Transverse colon (tissue), 4 donors: ENCODE measurements around the gene HYI. TPM values are rescaled to one million over a fixed set of nuclear protein-coding genes. Genes with fewer than 3 reads are reported as not detected.

Source experiments
- DNase-seq: peaks from one replicate; pipeline ENCODE4 v3.0.0-alpha.2; 2019
- H3K27ac ChIP-seq, 4 donors: fragments of 200-600 bp; sonication (generic); 2 replicates each; pipeline ENCODE4 v1.5.1; 2016 to 2018; ENCODE audit warnings: inconsistent platforms in 4 of 4
- H3K27me3 ChIP-seq: fragments of 200-600 bp; sonication (generic); 2 replicates; pipeline ENCODE4 v1.5.1; 2017; ENCODE audit warnings: inconsistent platforms
- H3K36me3 ChIP-seq, 4 donors: fragments of 200-600 bp; sonication (generic); 2 replicates each; pipeline ENCODE4 v1.5.1; 2017 to 2019; ENCODE audit warnings: inconsistent platforms in 4 of 4
- H3K4me1 ChIP-seq, 4 donors: fragments of 200-600 bp; sonication (generic); 2 replicates each; pipeline ENCODE4 v1.5.1; 2017 to 2020; ENCODE audit warnings: inconsistent platforms in 4 of 4
- H3K4me3 ChIP-seq, 4 donors: fragments of 200-600 bp; sonication (generic); 1 replicate in 1 of 4; 2 replicates in 3 of 4; pipeline versions ENCODE4 v1.5.1 to v1.6.1; 2017 to 2019; ENCODE audit warnings: inconsistent platforms in 4 of 4
- H3K9me3 ChIP-seq, 2 donors: fragments of 200-600 bp; sonication (generic); 2 replicates each; pipeline ENCODE4 v1.5.1; 2017 to 2019; ENCODE audit warnings: inconsistent platforms in 2 of 2
- CTCF ChIP-seq, 5 experiments: fragments of 200-600 bp in 3 of 5; fragments of 450-650 bp in 2 of 5; sonication (generic) in 3 of 5; IDR thresholded peaks; 1 replicate in 2 of 5; 2 replicates in 3 of 5; pipeline ENCODE4 v1.5.1; 2016 to 2017; ENCODE audit warnings: antibody characterized with exemption in 5 of 5, inconsistent platforms in 3 of 5, mild to moderate bottlenecking in 2 of 5, moderate library complexity in 1 of 5
- EP300 ChIP-seq: sonication (generic); formaldehyde crosslinking; IDR thresholded peaks from one replicate; pipeline ENCODE4 v1.6.1; 2017; ENCODE audit warnings: antibody characterized with exemption, low read depth
- POLR2A ChIP-seq: fragments of 450-650 bp; IDR thresholded peaks from one replicate; pipeline ENCODE4 v1.6.1; 2016; ENCODE audit warnings: antibody characterized with exemption, mild to moderate bottlenecking, moderate library complexity
- POLR2AphosphoS5 ChIP-seq, 3 donors: sonication (generic); formaldehyde crosslinking; IDR thresholded peaks; one replicate each; pipeline ENCODE4 v1.6.1; 2016; ENCODE audit warnings: antibody characterized with exemption in 3 of 3
- WGBS, 2 donors: methylation state at CpG; one replicate each; pipeline ENCODE4 v1.1.5; 2018; ENCODE audit warnings: low coverage in 1 of 2; 5-methylcytosine and 5-hydroxymethylcytosine counted together
- in situ Hi-C, 4 donors: fragments of 200-750 bp; cut with MboI; loops; one replicate each; pipeline versions ENCODE4 v1.15.0 to v1.15.1; 2017; ENCODE audit warnings: low sequenced_read_pairs in 3 of 4, low pct_ligation_motif_present in 1 of 4, low pct_unique_long_range_greater_than_20kb in 1 of 4
- intact Hi-C: fragments of 100-400 bp; cut with DNase I; formaldehyde crosslinking; loops from one replicate; pipeline ENCODE4 v1.15.1; 2023; ENCODE audit warnings: low total_unique reads
- total RNA-seq, 4 donors: library from RNA; depleted of rRNA; stranded (reverse); fragments of >200 nt; gene quantifications; one replicate each; pipeline ENCODE4 v1.1.0, GENCODE V29; 2016

HYI gene
- total RNA-seq, 4 donors from 2014 or later: 71.1 to 126 (median 119) TPM

DNA sequence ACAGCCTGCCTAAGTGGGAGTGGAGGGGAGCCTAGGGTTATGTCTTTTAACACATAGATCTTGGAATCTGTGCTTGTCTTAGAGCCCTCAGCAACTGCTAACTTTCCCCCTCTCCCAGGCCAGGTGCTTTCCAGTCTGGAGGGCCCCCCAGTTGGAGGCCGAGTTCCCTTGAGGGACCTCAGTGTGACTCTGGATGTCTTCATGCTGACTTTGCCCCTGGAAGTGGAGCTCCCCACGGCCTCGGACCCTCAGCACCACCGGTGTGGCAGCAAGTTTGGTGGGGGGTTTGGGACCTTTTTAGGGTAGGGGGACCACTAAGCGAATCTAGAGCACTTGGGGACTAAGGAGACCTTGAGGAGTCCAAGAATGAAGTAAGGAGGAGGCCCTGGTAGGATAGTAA is 22.9 kb downstream of the HYI start:
- intact Hi-C loops (no loop called here), in situ Hi-C loops (loop anchor here in 1 of 4 donors (25.0 kb wide), 1 partner anchor 206 kb away; no protein-coding TSS in a partner anchor)
- DNase-seq: no peak
- H3K9me3 ChIP-seq: no peaks in the 10 kb centered on the region
- H3K4me1 ChIP-seq: no peaks in the 10 kb centered on the region
- WGBS, 2 donors: 93% methylated on average over 5 of the region's 5 CpGs; no CpG with 5 or more reads in 1 of the 2 donors
- TF ChIP-seq CTCF (IDR thresholded peaks at IDR 0.05) (no peak), EP300 (no peak), POLR2AphosphoS5 (IDR thresholded peaks at IDR 0.05) (no peak), POLR2A (no peak)
- H3K36me3 ChIP-seq: peaks cover 0 to 79% (median 38%) of the 10 kb centered on the region in 4 donors
- H3K4me3 ChIP-seq: no peak overlapping the region
- no peak overlapping the region for H3K27ac ChIP-seq
- H3K27me3 ChIP-seq: no peaks in the 10 kb centered on the region

- 88% methylated on average over 9 of the region's 9 CpGs; no CpG with 5 or more reads in 1 of the 2 donors for WGBS, 2 donors
- Histone ChIP-seq H3K27me3 (no peaks in the 10 kb centered on the region), H3K4me3 (no peak overlapping the region), H3K27ac (no peak overlapping the region), H3K9me3 (no peaks in the 10 kb centered on the region), H3K36me3 (peaks cover 0 to 77% (median 43%) of the 10 kb centered on the region in 4 donors), H3K4me1 (no peaks in the 10 kb centered on the region)
- in situ Hi-C loops: loop anchor here in 1 of 4 donors (25.0 kb wide), 1 partner anchor 209 kb away; no protein-coding TSS in a partner anchor
- TF ChIP-seq POLR2AphosphoS5 (IDR thresholded peaks at IDR 0.05) (no peak), EP300 (no peak), CTCF (IDR thresholded peaks at IDR 0.05) (no peak), POLR2A (no peak)
- intact Hi-C loops: no loop called here
- no peak for DNase-seq
Observed at GRCh38 chr1:43427941-43428340, 25.8 kb downstream of the HYI start.

- 80% methylated on average over 14 of the region's 14 CpGs; no CpG with 5 or more reads in 1 of the 2 donors for WGBS, 2 donors
- Histone ChIP-seq H3K9me3 (no peaks in the 10 kb centered on the region), H3K36me3 (peaks cover 0 to 75% (median 42%) of the 10 kb centered on the region in 4 donors), H3K27me3 (no peaks in the 10 kb centered on the region), H3K4me1 (no peaks in the 10 kb centered on the region), H3K27ac (no peak overlapping the region), H3K4me3 (no peak overlapping the region)
- in situ Hi-C loops (loop anchor here in 1 of 4 donors (25.0 kb wide), 1 partner anchor 210 kb away; no protein-coding TSS in a partner anchor), intact Hi-C loops (no loop called here)
- TF ChIP-seq EP300 (no peak), POLR2A (no peak), CTCF (IDR thresholded peaks at IDR 0.05) (no peak), POLR2AphosphoS5 (IDR thresholded peaks at IDR 0.05) (no peak)
- no peak for DNase-seq
Observed at GRCh38 chr1:43427524-43427923, 26.2 kb downstream of the HYI start.

- in situ Hi-C loops: loop anchor here in 1 of 4 donors (25.0 kb wide), 1 partner anchor 211 kb away; no protein-coding TSS in a partner anchor
- H3K4me1 ChIP-seq: no peaks in the 10 kb centered on the region
- no peak for DNase-seq
- H3K9me3 ChIP-seq: no peaks in the 10 kb centered on the region
- H3K4me3 ChIP-seq: no peak overlapping the region
- no peaks in the 10 kb centered on the region for H3K27me3 ChIP-seq
- H3K27ac ChIP-seq: no peak overlapping the region
- H3K36me3 ChIP-seq: peaks cover 0 to 73% (median 37%) of the 10 kb centered on the region in 4 donors
- TF ChIP-seq EP300 (no peak), POLR2A (no peak), POLR2AphosphoS5 (IDR thresholded peaks at IDR 0.05) (no peak), CTCF (IDR thresholded peaks at IDR 0.05) (no peak)
- WGBS, 2 donors: 83 to 92% methylated on average over 4 to 10 of the region's 11 CpGs
- intact Hi-C loops: no loop called here
Observed at GRCh38 chr1:43426221-43426620, 27.5 kb downstream of the HYI start.
